Esophagus (tissue), 2 donors: ENCODE results near the gene IPO9. TPM values are rescaled to one million over a fixed set of nuclear protein-coding genes. Genes with fewer than 3 reads are reported as not detected.
"Not testable (repeated sequence)": the region's sequence is repeated elsewhere in the genome, so short reads cannot be mapped to it uniquely, and the experiment has no call there.

Source experiments
- H3K27ac ChIP-seq, 2 donors: one replicate each; pipeline ENCODE4 v1.5.1; 2013; ENCODE audit warnings: low read depth in 2 of 2, mild to moderate bottlenecking in 2 of 2, inconsistent platforms in 1 of 2, low read length in 1 of 2, moderate library complexity in 1 of 2
- H3K27me3 ChIP-seq, 2 donors: one replicate each; pipeline ENCODE4 v1.6.1; 2013; ENCODE audit warnings: low read length in 2 of 2, control low read depth in 1 of 2, mild to moderate bottlenecking in 1 of 2; ENCODE audit not compliant: insufficient read depth in 2 of 2, control insufficient read depth in 1 of 2
- H3K36me3 ChIP-seq, 2 donors: one replicate each; pipeline ENCODE4 v1.6.1; 2013; ENCODE audit warnings: low read length in 1 of 2; ENCODE audit not compliant: control insufficient read depth in 2 of 2, insufficient read depth in 2 of 2
- H3K4me1 ChIP-seq, 2 donors: one replicate each; pipeline ENCODE4 v1.6.1; 2013; ENCODE audit warnings: low read length in 1 of 2; ENCODE audit not compliant: control insufficient read depth in 2 of 2, insufficient read depth in 2 of 2
- H3K4me3 ChIP-seq, 2 donors: one replicate each; pipeline ENCODE4 v1.5.1; 2013; ENCODE audit warnings: low read length in 2 of 2, mild to moderate bottlenecking in 2 of 2, low read depth in 1 of 2, moderate library complexity in 1 of 2
- H3K9me3 ChIP-seq, 2 donors: one replicate each; pipeline ENCODE4 v1.6.1; 2013; ENCODE audit warnings: mild to moderate bottlenecking in 2 of 2, low read depth in 1 of 2, low read length in 1 of 2, moderate library complexity in 1 of 2; ENCODE audit not compliant: control insufficient read depth in 2 of 2, insufficient read depth in 1 of 2
- WGBS, 2 donors: extraction: QIAGEN DNeasy Blood & Tissue Kit; methylation state at CpG; one replicate each; pipeline ENCODE4 v1.1.7; 2013; 5-methylcytosine and 5-hydroxymethylcytosine counted together
- polyA plus RNA-seq, 2 donors: library from polyadenylated mRNA; stranded (reverse); fragments of 200-250 nt; gene quantifications; one replicate each; pipeline ENCODE4 v1.2.3, GENCODE V29; 2013
- donor health status: healthy with polysubstance abuse.
- donor health status: Bipolar disorder and iron deficiency.

IPO9 gene
- polyA plus RNA-seq, 2 donors: 11.2 to 11.5 TPM

GRCh38 chr1:201825245-201825644, 3.7 kb upstream of the IPO9 start:
- WGBS, 2 donors: 63 to 64% methylated on average over 3 of the region's 3 CpGs
- Histone ChIP-seq H3K27me3 (no peaks in the 10 kb centered on the region), H3K4me1 (no peaks in the 10 kb centered on the region), H3K36me3 (peaks cover 0 to 5% of the 10 kb centered on the region in 2 donors), H3K27ac (no peak overlapping the region), H3K9me3 (no peaks in the 10 kb centered on the region), H3K4me3 (no peak overlapping the region)

DNA sequence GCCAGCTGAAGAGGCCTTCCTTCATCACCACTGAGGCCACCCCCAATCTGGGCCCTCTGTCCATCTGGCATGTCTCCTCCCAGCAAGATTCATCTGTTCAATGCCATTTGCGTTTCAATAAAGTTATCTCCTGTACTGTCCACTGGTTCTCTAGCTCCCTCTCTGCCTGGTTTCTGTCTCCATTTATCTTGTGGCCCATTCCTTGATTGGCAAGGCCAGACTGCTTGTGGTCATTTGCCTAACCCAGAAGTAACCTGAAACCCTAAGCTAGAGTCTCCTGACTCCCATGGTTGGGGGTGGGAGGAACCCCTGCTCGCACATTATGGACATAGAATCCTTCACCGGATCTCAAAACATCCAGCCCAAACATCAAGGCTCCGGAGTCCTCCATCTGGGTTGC, 2.1 kb upstream of the IPO9 start:
- Histone ChIP-seq H3K4me3 (no peak overlapping the region), H3K27ac (no peak overlapping the region), H3K9me3 (no peaks in the 10 kb centered on the region), H3K27me3 (no peaks in the 10 kb centered on the region), H3K4me1 (no peaks in the 10 kb centered on the region), H3K36me3 (peaks cover 0 to 2% of the 10 kb centered on the region in 2 donors)
- 74 to 78% methylated on average over 4 of the region's 4 CpGs for WGBS, 2 donors

DNA sequence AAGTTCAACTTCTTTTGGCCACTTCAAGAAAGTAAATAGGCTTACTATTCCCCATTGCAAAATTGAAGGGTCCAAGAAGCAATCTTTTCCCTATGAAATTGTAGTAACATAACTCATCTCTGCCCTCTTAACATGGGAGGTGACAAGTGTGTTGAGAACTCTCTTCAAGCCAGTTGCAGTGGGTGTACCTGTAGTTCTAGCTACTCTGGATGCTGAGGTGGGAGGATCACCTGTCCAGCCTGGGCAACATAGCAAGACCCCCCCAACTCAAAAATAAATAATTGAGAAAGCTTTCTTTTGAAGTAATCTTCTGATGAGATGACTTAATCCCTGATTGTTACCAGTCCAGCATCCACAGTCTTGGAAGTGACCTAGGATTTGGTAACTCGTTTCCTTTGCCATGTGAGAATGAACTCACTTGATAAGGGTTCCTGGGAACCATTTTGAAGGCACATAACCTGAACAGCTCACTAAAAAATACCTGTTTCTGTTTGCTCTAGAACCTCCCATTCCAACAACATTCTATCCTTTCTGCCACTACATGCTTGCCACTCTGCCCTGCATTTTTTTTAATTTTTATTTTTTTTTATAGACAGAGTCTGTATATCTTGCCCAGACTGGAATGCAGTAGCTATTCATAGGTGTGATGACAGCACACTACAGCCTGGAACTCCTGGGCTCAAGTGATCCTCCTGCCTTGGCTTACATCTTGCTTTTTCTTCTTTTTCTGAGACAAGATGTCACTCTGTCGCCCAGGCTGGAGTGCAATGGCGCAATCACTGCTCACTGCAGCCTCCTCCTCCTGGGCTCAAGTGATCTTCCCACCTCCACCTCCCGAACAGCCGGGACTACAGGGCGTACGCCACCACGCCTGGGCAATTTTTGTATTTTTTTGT, 1.4 kb upstream of the IPO9 start:
- no peaks in the 10 kb centered on the region for H3K9me3 ChIP-seq
- no peaks in the 10 kb centered on the region for H3K27me3 ChIP-seq
- no peak overlapping the region for H3K27ac ChIP-seq
- H3K36me3 ChIP-seq: no peaks in the 10 kb centered on the region
- no peak overlapping the region for H3K4me3 ChIP-seq
- 88 to 91% methylated on average over 8 of the region's 8 CpGs for WGBS, 2 donors
- no peaks in the 10 kb centered on the region for H3K4me1 ChIP-seq

DNA sequence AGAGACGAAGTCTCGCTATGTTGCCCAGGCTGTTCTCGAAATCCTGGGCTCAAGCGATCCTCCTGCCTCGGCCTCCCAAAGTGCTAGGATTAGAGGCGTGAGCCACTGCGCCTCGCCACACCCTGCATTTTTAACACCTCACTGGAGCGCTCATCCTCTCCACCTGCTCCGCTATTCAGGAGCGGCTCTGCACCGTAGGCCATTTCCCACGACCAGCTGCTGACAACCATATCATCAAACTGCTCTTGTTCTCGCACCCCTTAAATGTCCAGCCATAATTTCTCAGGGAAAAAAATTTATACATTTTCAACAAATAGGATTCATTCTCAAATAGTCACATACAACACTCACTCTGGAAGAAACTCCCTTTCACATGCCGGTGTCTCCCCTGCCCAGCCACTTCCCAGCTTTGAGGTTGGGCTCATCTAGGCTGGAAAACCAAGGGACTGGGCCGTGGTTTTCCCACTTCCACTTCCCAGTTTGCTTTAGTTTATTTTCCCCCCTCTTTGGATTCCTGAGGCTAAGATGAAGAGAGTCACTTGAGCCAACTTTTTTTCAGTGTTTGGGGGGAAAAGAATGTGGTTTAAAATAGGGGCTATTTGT, 639 bp upstream of the IPO9 start:
- 83 to 86% methylated on average over 16 of the region's 16 CpGs for WGBS, 2 donors
- no peak overlapping the region for H3K27ac ChIP-seq

GRCh38 chr1:201831371-201831770, 2.4 kb downstream of the IPO9 start:
- no peaks in the 10 kb centered on the region for H3K4me1 ChIP-seq
- no peaks in the 10 kb centered on the region for H3K36me3 ChIP-seq
- H3K27ac ChIP-seq: no peak overlapping the region
- no peaks in the 10 kb centered on the region for H3K27me3 ChIP-seq
- 86 to 91% methylated on average over 4 of the region's 4 CpGs for WGBS, 2 donors
- H3K4me3 ChIP-seq: no peak overlapping the region
- H3K9me3 ChIP-seq: no peaks in the 10 kb centered on the region

More for the DNA sequence above, 639 bp upstream of the IPO9 start:
- no peaks in the 10 kb centered on the region for H3K4me1 ChIP-seq
- H3K4me3 ChIP-seq: no peak overlapping the region
- no peaks in the 10 kb centered on the region for H3K27me3 ChIP-seq
- no peaks in the 10 kb centered on the region for H3K36me3 ChIP-seq
- H3K9me3 ChIP-seq: no peaks in the 10 kb centered on the region

DNA sequence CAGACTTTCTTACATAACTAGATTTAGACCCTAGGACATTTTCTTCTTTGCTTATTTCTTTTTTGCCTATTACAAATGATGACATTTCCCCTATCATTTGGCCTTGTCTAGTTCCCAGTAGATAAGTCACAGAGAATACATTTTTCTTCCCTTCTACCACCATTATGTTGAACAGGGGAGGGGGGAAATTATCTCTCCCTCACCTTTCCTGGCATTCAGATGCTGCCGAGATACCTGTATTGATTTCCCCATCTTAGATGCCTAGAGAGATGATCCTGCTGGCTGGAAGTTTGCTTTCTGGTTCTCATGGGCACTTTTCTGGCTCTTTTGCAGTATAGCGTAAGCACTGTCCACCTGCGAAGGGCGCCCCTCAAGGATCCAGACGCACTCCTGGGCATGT, 5.7 kb downstream of the IPO9 start:
- H3K4me1 ChIP-seq: no peaks in the 10 kb centered on the region
- 96 to 97% methylated on average over 5 of the region's 5 CpGs for WGBS, 2 donors
- H3K4me3 ChIP-seq: no peak overlapping the region
- no peak overlapping the region for H3K27ac ChIP-seq
- H3K27me3 ChIP-seq: no peaks in the 10 kb centered on the region
- H3K36me3 ChIP-seq: no peaks in the 10 kb centered on the region
- H3K9me3 ChIP-seq: no peaks in the 10 kb centered on the region

DNA sequence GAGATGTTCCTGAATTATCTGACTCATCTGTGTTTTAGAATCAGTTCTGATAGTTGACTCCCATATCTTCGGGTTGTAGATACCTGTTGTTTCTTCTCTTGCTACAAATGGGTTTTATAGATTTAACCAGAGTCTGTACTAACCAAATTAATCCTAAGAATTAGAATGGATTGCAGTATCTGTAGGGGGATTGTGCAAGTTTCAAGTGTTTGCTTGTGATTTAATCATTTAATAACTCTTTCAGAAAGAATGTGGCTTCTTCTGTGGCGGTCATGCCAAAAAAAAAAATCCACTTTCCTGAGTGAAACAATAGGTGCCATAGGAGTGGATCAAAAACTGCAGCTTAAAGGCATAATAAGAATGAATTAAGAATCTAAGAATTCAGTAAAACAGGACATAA, 9.4 kb downstream of the IPO9 start:
- 70 to 88% methylated on average over 2 of the region's 2 CpGs for WGBS, 2 donors
- H3K4me3 ChIP-seq: no peak overlapping the region
- H3K4me1 ChIP-seq: no peaks in the 10 kb centered on the region
- H3K27me3 ChIP-seq: no peaks in the 10 kb centered on the region
- no peaks in the 10 kb centered on the region for H3K9me3 ChIP-seq
- H3K27ac ChIP-seq: no peak overlapping the region
- H3K36me3 ChIP-seq: no peaks in the 10 kb centered on the region

- not testable (repeated sequence) for H3K27ac ChIP-seq, H3K9me3 ChIP-seq, H3K4me1 ChIP-seq, H3K4me3 ChIP-seq, H3K27me3 ChIP-seq, H3K36me3 ChIP-seq
- WGBS, 2 donors: 97 to 99% methylated on average over 10 of the region's 10 CpGs
Observed at GRCh38 chr1:201839089-201839488, 10.1 kb downstream of the IPO9 start.

DNA sequence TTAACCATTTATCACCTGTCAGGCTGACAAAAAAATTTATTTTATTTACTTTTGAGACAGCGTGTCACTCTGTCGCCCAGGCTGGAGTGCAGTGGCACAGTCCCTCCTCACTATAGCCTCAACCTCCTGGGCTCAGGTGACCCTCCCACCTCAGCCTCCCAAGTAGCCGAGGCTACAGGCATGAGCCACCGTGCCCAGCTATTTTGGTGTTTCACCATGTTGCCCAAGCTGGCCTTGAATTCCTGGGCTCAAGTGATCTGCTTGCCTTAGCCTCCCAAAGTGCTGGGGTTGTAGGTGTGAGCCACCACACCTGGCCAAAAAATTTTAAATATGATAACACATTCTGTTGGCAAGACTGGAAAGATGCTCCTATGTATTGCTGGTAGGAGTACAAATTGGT, 11.1 kb downstream of the IPO9 start:
- Histone ChIP-seq H3K9me3 (no peaks in the 10 kb centered on the region), H3K27me3 (no peaks in the 10 kb centered on the region), H3K36me3 (no peaks in the 10 kb centered on the region), H3K4me3 (no peak overlapping the region), H3K4me1 (no peaks in the 10 kb centered on the region), H3K27ac (no peak overlapping the region)
- WGBS, 2 donors: 96 to 98% methylated on average over 4 of the region's 4 CpGs

DNA sequence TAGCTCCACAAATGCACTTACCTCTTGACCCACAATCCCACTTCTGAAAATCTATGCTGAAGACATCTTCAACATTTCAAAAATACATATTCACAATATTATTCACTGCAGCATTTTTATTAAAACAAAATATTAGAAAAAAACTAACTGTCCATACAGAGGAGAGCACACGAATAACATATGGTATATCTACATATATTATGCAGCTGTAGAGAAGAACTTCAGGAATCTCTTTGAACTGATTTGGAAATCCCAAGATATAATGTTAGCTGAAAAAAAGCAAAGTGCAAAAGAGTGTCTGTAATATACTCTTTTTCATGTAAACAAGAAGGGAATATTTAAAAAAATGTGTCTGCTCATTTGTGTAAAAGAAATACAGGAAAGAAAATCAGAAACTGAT, 11.5 kb downstream of the IPO9 start:
- 94 to 98% methylated on average over 1 of the region's 1 CpG for WGBS, 2 donors
- Histone ChIP-seq H3K4me1 (no peaks in the 10 kb centered on the region), H3K36me3 (no peaks in the 10 kb centered on the region), H3K4me3 (no peak overlapping the region), H3K27ac (no peak overlapping the region), H3K27me3 (no peaks in the 10 kb centered on the region), H3K9me3 (no peaks in the 10 kb centered on the region)
